Measurements from ENCODE around the gene SUMF1. TPM values are rescaled to one million over a fixed set of nuclear protein-coding genes. Genes with fewer than 3 reads are reported as not detected.

Gene SUMF1
- total RNA-seq, 4 donors from 2014 or later = 28.7 to 49.0 (median 41.6) TPM

DNA sequence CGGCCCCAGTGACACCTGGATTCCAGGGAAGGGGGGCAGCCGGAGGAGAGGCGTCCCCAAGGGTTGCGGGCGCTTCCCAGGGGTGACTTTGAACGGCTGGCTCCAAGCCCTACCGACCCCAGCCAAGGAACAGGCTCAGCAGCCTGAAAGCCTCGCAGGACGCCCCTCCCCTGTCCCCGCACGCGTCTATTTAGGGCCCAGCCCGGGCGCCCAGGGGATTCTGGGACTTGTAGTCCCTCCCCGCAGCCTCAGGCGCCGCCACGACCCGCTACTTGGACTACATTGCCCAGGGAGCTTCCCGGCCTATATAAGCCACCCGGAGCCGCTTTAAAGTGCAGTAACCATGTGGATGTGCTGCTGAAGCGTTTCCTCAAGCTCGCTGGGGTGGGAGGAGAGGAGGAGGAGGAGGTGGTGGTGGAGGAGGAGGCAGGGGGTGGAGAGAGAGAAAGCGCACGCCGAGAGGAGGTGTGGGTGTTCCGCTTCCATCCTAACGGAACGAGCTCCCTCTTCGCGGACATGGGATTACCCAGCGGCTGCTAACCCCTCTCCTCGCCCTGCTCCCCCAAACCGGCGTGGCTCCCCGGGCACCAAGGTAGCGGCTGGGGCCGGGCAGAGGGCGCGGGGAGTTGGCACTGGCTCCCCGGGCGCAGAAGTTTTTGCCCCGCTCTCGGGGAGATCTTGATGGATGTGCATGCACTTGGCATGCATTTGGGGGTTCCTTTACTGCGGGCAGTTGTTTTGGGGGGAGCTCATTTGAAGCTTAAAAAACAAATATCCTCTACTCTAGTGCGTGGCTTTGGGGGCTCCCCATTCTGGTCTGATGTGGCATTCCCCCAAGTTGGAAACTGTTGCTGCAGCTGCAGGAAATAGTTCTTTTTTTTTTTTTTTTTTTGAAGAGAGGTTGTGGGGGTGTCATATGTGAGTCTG lies 26.2 kb upstream of the SUMF1 start, which contains the start of gene ITPR1:
Gene ITPR1, plus strand, starts transcription at position 335 of the 927 bp plus-strand sequence. CDS start 23,144 bp downstream, outside the sequence.
- TF ChIP-seq POLR2A (IDR thresholded peaks at IDR 0.05; ENCODE audit: low read depth) (peak; percentile 97), EP300 (IDR thresholded peaks at IDR 0.05) (no peak), POLR2AphosphoS5 (IDR thresholded peaks at IDR 0.05) (peak; percentile 100)
- TF ChIP-seq, protein P1, sequence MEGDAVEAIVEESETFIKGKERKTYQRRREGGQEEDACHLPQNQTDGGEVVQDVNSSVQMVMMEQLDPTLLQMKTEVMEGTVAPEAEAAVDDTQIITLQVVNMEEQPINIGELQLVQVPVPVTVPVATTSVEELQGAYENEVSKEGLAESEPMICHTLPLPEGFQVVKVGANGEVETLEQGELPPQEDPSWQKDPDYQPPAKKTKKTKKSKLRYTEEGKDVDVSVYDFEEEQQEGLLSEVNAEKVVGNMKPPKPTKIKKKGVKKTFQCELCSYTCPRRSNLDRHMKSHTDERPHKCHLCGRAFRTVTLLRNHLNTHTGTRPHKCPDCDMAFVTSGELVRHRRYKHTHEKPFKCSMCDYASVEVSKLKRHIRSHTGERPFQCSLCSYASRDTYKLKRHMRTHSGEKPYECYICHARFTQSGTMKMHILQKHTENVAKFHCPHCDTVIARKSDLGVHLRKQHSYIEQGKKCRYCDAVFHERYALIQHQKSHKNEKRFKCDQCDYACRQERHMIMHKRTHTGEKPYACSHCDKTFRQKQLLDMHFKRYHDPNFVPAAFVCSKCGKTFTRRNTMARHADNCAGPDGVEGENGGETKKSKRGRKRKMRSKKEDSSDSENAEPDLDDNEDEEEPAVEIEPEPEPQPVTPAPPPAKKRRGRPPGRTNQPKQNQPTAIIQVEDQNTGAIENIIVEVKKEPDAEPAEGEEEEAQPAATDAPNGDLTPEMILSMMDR (IDR thresholded peaks at IDR 0.05) = no peak
- Histone ChIP-seq H3K9me3 (no peaks in the 10 kb centered on the region), H3K27me3 (no peaks in the 10 kb centered on the region), H3K36me3 (no peaks in the 10 kb centered on the region), H3K4me1 (peaks cover 23 to 57% (median 48%) of the 10 kb centered on the region in 4 donors), H3K27ac (replicated peaks in 1 of 4) (peak within 1 kb of the TSS; percentile 91 to 95 (median 94)), H3K4me3 (peak within 1 kb of the TSS; percentile 75 to 95 (median 84))
- under 1% methylated on average over 37 of the region's 47 CpGs for WGBS
- intact Hi-C loops (cut with DNase I) = loop anchor here (2.0 to 10.0 kb wide), 4 partner anchors 39 to 139 kb away; no protein-coding TSS in a partner anchor
- DNase-seq (ENCODE audit: extremely low spot score) = peak; percentile 100

DNA sequence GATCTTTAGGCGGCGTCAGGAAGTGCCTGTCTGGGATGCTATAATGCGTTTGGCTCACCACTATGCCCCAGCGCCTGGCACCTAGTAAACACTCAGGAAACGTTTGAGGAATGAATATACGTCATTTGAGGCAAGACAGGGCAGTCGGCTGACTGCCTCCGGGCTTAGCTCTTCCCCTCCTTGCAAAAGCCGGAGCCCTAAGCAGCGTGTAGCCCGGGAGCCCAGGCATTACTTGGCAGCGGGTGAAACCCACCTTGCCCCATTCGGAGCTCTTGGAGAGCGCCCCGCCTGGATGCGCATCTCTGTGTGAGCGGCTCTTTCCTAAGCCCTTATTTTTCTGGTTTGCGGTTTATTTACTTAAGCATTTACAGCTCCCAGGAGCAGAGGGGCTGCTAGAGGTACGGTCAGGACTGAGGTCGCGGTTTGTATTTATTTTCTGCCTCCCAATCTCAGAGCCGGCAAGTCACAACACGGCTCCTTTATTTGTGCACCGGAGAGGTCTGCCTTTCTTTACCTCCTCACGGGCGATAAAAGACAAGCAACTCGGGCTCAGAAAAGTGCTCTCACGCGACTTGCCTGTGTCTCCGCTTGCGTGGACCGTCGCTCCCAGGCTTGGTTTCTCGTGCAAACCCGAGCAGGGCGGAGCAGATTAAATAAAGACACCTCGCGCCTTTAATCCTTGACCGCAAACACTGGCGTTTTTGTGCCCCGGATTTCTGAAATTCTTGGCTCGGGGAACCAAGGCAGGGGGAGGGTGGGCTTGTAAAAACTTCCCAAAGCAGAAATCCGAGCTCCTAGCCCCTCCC lies 25.3 kb upstream of the SUMF1 start:
- Histone ChIP-seq H3K36me3 (no peaks in the 10 kb centered on the region), H3K27ac (replicated peaks in 1 of 4) (peak overlapping the region; percentile 91 to 95 (median 94)), H3K9me3 (no peaks in the 10 kb centered on the region), H3K4me1 (peaks cover 23 to 49% (median 44%) of the 10 kb centered on the region in 4 donors), H3K4me3 (peak overlapping the region; percentile 75 to 95 (median 84)), H3K27me3 (no peaks in the 10 kb centered on the region)
- peak; percentile 92 for DNase-seq (ENCODE audit: extremely low spot score)
- WGBS = under 1% methylated on average over 43 of the region's 43 CpGs
- TF ChIP-seq POLR2AphosphoS5 (IDR thresholded peaks at IDR 0.05) (peak; percentile 74 to 82), POLR2A (IDR thresholded peaks at IDR 0.05; ENCODE audit: low read depth) (no peak)
- intact Hi-C loops (cut with DNase I) = loop anchor here (2.0 to 10.0 kb wide), 4 partner anchors 40 to 140 kb away; no protein-coding TSS in a partner anchor

DNA sequence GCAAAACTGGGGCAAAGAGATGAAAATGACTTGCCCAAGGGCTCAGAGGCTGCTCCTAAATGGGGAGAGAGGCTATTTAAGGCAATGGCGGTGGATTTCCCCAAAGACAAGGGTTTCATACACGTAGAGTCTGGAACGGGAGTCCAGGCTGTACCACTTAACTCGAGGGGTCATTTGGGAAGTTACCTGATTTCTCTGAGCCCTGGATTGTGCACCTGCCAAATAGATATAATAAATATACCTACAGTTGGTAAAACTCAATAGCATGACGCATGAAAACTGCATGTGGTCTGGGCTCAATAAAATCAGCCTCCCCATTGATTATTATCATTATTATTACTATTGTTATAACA lies 24.8 kb upstream of the SUMF1 start:
- Histone ChIP-seq H3K36me3 (no peaks in the 10 kb centered on the region), H3K4me3 (peak overlapping the region; percentile 75 to 95 (median 84)), H3K27ac (replicated peaks in 1 of 4) (peak overlapping the region; percentile 91 to 95 (median 94)), H3K27me3 (no peaks in the 10 kb centered on the region), H3K9me3 (no peaks in the 10 kb centered on the region), H3K4me1 (peaks cover 21 to 44% (median 38%) of the 10 kb centered on the region in 4 donors)
- DNase-seq (ENCODE audit: extremely low spot score) = no peak
- 29% methylated on average over 5 of the region's 5 CpGs for WGBS
- TF ChIP-seq EP300 (IDR thresholded peaks at IDR 0.05) (no peak), POLR2AphosphoS5 (IDR thresholded peaks at IDR 0.05) (no peak), POLR2A (IDR thresholded peaks at IDR 0.05; ENCODE audit: low read depth) (no peak)
- intact Hi-C loops (cut with DNase I) = loop anchor here (2.0 to 10.0 kb wide), 4 partner anchors 40 to 140 kb away; no protein-coding TSS in a partner anchor

DNA sequence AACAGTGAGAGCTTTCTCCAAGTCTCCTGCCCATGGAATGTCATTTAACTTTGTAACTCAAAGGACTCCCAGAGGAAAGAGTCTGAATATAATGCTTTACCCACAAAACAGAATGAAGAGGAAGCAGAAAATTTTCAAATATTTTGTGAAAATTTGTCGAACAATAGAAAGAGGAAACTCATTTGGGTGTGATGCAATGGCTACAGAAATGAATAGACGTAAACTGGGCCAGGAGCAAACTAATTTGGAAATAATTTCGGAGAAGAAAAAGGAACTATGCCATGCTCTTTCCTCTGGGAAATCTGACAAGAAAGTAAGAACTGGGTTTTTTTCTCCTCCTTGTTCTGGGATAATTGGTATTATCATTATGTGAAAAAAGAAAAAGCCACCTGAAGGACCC lies 11.2 kb upstream of the SUMF1 start:
- no peak for DNase-seq (ENCODE audit: extremely low spot score)
- H3K27ac ChIP-seq (replicated peaks in 1 of 4) = no peak overlapping the region
- no peaks in the 10 kb centered on the region for H3K27me3 ChIP-seq
- TF ChIP-seq POLR2AphosphoS5 (IDR thresholded peaks at IDR 0.05) (no peak), POLR2A (IDR thresholded peaks at IDR 0.05; ENCODE audit: low read depth) (no peak), EP300 (IDR thresholded peaks at IDR 0.05) (no peak)
- TF ChIP-seq, protein P1 (IDR thresholded peaks at IDR 0.05) = no peak
- intact Hi-C loops (cut with DNase I) = no loop called here
- H3K4me3 ChIP-seq = no peak overlapping the region
- H3K4me1 ChIP-seq = peaks cover 5 to 16% (median 11%) of the 10 kb centered on the region in 4 donors
- H3K9me3 ChIP-seq = no peaks in the 10 kb centered on the region
- H3K36me3 ChIP-seq = no peaks in the 10 kb centered on the region
- 75% methylated on average over 3 of the region's 3 CpGs for WGBS

DNA sequence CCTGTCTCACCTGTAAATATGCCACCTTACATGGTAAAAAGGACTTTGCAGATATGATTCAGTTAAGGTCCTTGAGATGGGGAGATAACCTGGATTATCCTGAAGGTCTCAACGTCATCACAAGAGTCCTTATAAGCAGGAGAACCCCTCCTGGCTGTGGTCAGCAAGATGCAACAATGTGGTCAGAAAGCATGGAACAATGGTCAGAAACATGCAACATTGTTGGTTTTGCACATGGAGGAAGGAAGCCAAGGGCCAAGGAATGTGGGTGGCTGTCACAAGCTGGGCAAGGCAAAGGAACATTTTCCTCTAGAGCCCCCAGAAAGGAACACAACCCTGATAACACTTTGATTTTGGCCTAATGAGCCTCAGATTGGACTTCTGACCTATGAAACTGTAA lies 9.4 kb upstream of the SUMF1 start:
- WGBS = 44% methylated on average over 1 of the region's 1 CpG
- H3K4me1 ChIP-seq = peaks cover 5 to 16% (median 11%) of the 10 kb centered on the region in 4 donors

More for the DNA sequence above, 9.4 kb upstream of the SUMF1 start:
- H3K4me3 ChIP-seq = no peak overlapping the region
- TF ChIP-seq, protein P1 (IDR thresholded peaks at IDR 0.05) = no peak
- no peaks in the 10 kb centered on the region for H3K9me3 ChIP-seq
- H3K27ac ChIP-seq (replicated peaks in 1 of 4) = no peak overlapping the region
- no peaks in the 10 kb centered on the region for H3K36me3 ChIP-seq
- no peak for DNase-seq (ENCODE audit: extremely low spot score)
- intact Hi-C loops (cut with DNase I) = no loop called here
- no peaks in the 10 kb centered on the region for H3K27me3 ChIP-seq

Measured in esophagus muscularis mucosa (tissue), 4 donors.